Measurements from ENCODE around the gene ITGBL1.

DNA sequence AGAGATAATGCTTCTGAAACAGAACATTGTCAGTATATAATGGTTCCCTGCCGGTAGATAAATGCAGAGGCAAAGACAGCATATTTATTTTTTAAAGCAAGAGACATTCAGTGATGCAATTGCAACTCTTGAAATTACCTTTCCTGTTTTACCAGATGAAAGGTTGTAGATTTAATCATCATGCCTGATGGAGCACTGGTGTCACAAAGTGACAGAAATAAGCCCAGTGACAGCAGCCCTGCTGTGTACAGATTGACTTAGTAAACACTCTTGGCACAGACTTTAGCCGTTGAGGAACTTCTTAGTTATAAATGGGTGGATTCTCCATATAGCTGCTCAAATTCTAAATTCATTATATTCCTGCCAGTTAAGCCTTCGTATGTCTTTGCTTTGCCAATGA is 172.5 kb downstream of the ITGBL1 start:
- TF ChIP-seq, protein P1, sequence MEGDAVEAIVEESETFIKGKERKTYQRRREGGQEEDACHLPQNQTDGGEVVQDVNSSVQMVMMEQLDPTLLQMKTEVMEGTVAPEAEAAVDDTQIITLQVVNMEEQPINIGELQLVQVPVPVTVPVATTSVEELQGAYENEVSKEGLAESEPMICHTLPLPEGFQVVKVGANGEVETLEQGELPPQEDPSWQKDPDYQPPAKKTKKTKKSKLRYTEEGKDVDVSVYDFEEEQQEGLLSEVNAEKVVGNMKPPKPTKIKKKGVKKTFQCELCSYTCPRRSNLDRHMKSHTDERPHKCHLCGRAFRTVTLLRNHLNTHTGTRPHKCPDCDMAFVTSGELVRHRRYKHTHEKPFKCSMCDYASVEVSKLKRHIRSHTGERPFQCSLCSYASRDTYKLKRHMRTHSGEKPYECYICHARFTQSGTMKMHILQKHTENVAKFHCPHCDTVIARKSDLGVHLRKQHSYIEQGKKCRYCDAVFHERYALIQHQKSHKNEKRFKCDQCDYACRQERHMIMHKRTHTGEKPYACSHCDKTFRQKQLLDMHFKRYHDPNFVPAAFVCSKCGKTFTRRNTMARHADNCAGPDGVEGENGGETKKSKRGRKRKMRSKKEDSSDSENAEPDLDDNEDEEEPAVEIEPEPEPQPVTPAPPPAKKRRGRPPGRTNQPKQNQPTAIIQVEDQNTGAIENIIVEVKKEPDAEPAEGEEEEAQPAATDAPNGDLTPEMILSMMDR (conservative IDR thresholded peaks at IDR 0.05; ENCODE audit: low read depth in 2 of 2), result no peak
- TF ChIP-seq EZH2phosphoT487 (IDR thresholded peaks at IDR 0.05; ENCODE audit: unreplicated experiment) (no peak), EZH2 (IDR thresholded peaks at IDR 0.05; ENCODE audit: low read depth, unreplicated experiment) (no peak), POLR2AphosphoS5 (IDR thresholded peaks at IDR 0.05; ENCODE audit: low read depth) (no peak), CREB1 (CRISPR knock-in tag; IDR thresholded peaks at IDR 0.05; ENCODE audit: low read depth) (no peak), ZNF331 (CRISPR knock-in tag; IDR thresholded peaks at IDR 0.05; ENCODE audit: low read depth) (no peak)
- TF ChIP-seq, protein P2, sequence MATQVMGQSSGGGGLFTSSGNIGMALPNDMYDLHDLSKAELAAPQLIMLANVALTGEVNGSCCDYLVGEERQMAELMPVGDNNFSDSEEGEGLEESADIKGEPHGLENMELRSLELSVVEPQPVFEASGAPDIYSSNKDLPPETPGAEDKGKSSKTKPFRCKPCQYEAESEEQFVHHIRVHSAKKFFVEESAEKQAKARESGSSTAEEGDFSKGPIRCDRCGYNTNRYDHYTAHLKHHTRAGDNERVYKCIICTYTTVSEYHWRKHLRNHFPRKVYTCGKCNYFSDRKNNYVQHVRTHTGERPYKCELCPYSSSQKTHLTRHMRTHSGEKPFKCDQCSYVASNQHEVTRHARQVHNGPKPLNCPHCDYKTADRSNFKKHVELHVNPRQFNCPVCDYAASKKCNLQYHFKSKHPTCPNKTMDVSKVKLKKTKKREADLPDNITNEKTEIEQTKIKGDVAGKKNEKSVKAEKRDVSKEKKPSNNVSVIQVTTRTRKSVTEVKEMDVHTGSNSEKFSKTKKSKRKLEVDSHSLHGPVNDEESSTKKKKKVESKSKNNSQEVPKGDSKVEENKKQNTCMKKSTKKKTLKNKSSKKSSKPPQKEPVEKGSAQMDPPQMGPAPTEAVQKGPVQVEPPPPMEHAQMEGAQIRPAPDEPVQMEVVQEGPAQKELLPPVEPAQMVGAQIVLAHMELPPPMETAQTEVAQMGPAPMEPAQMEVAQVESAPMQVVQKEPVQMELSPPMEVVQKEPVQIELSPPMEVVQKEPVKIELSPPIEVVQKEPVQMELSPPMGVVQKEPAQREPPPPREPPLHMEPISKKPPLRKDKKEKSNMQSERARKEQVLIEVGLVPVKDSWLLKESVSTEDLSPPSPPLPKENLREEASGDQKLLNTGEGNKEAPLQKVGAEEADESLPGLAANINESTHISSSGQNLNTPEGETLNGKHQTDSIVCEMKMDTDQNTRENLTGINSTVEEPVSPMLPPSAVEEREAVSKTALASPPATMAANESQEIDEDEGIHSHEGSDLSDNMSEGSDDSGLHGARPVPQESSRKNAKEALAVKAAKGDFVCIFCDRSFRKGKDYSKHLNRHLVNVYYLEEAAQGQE (IDR thresholded peaks at IDR 0.05; ENCODE audit: unreplicated experiment), result no peak

Measured in GM23338 (cell line).